ENCODE data around the gene NINL.
A peak's percentile ranks its signal among the peaks of the same experiment; 100 is the strongest.

Gene NINL

GRCh38 chr20:25584905-25585704 lies at the start of gene NINL:
NINL (minus strand) TSS chr20:25585531; CDS start chr20:25526587, 58,944 bp downstream.
- TF ChIP-seq MAX (IDR thresholded peaks at IDR 0.05), result peak; percentile 52
- 0 out of 2 replicates have a peak, but pooled peaks have one; percentile 14 for TF ChIP-seq TCF12 (IDR thresholded peaks at IDR 0.05; ENCODE audit: low read depth)
- peak; percentile 37; the same call in 1 of the 2 replicates for TF ChIP-seq TAF1 (IDR thresholded peaks at IDR 0.05; ENCODE audit: low read depth)
- TF ChIP-seq CREB1 (IDR thresholded peaks at IDR 0.05; ENCODE audit: low read depth), result no peak
- TF ChIP-seq EGR1 (IDR thresholded peaks at IDR 0.05), result peak; percentile 67
- no peak for TF ChIP-seq CEBPB (IDR thresholded peaks at IDR 0.05)

GRCh38 chr20:25632940-25633790 lies 47.8 kb upstream of the NINL start:
- TF ChIP-seq YY1 (IDR thresholded peaks at IDR 0.05; ENCODE audit: low read depth) (no peak), ZBTB7A (IDR thresholded peaks at IDR 0.05; ENCODE audit: low read depth) (no peak), CEBPB (IDR thresholded peaks at IDR 0.05) (no peak), EGR1 (IDR thresholded peaks at IDR 0.05) (no peak), TCF12 (IDR thresholded peaks at IDR 0.05; ENCODE audit: low read depth) (no peak), EP300 (IDR thresholded peaks at IDR 0.05; ENCODE audit: borderline replicate concordance) (no peak), FOXM1 (IDR thresholded peaks at IDR 0.05; ENCODE audit: borderline replicate concordance, low read depth) (no peak), CREB1 (IDR thresholded peaks at IDR 0.05; ENCODE audit: low read depth) (no peak), TAF1 (IDR thresholded peaks at IDR 0.05; ENCODE audit: low read depth) (no peak), TEAD4 (IDR thresholded peaks at IDR 0.05) (no peak), REST (IDR thresholded peaks at IDR 0.05; ENCODE audit: low read depth) (no peak), MAX (IDR thresholded peaks at IDR 0.05) (no peak), RAD21 (IDR thresholded peaks at IDR 0.05; ENCODE audit: low read depth) (no peak), NFIC (IDR thresholded peaks at IDR 0.05) (no peak)
- TF ChIP-seq, protein P1, sequence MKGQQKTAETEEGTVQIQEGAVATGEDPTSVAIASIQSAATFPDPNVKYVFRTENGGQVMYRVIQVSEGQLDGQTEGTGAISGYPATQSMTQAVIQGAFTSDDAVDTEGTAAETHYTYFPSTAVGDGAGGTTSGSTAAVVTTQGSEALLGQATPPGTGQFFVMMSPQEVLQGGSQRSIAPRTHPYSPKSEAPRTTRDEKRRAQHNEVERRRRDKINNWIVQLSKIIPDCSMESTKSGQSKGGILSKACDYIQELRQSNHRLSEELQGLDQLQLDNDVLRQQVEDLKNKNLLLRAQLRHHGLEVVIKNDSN (IDR thresholded peaks at IDR 0.05), result no peak

- TF ChIP-seq EGR1 (IDR thresholded peaks at IDR 0.05) (no peak), NFIC (IDR thresholded peaks at IDR 0.05) (no peak), ZBTB7A (IDR thresholded peaks at IDR 0.05; ENCODE audit: low read depth) (no peak), TEAD4 (IDR thresholded peaks at IDR 0.05) (no peak), FOXM1 (IDR thresholded peaks at IDR 0.05; ENCODE audit: borderline replicate concordance, low read depth) (no peak), CEBPB (IDR thresholded peaks at IDR 0.05) (no peak), EP300 (IDR thresholded peaks at IDR 0.05; ENCODE audit: borderline replicate concordance) (no peak), YY1 (IDR thresholded peaks at IDR 0.05; ENCODE audit: low read depth) (no peak), TCF12 (IDR thresholded peaks at IDR 0.05; ENCODE audit: low read depth) (no peak)
Observed at GRCh38 chr20:25629816-25630499, 44.6 kb upstream of the NINL start.

DNA sequence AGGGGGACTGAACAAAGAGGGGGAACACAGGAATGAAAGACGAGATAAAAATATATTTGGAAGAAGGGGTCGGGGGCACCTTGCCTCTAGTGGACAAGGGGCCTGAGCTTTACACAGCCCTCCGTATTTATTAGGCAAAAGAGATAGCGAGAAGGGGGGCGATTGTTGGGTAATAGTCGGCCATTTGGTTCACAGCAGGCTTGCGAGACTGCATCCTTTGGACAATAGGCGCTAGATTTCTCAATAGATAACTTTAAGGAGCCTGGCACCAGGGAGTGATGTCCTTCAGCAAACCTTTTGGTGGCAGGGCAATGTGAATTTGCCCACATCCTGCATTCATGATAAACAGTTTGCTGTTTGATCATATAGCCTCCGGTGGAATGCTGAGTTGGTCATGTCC lies 41.4 kb upstream of the NINL start:
- TF ChIP-seq, protein P1 (IDR thresholded peaks at IDR 0.05), result no peak
- TF ChIP-seq FOXM1 (IDR thresholded peaks at IDR 0.05; ENCODE audit: borderline replicate concordance, low read depth) (no peak), YY1 (IDR thresholded peaks at IDR 0.05; ENCODE audit: low read depth) (no peak), EP300 (IDR thresholded peaks at IDR 0.05; ENCODE audit: borderline replicate concordance) (no peak), RAD21 (IDR thresholded peaks at IDR 0.05; ENCODE audit: low read depth) (no peak), TCF12 (IDR thresholded peaks at IDR 0.05; ENCODE audit: low read depth) (no peak), MAX (IDR thresholded peaks at IDR 0.05) (no peak), CEBPB (IDR thresholded peaks at IDR 0.05) (no peak), CREB1 (IDR thresholded peaks at IDR 0.05; ENCODE audit: low read depth) (no peak), ZBTB7A (IDR thresholded peaks at IDR 0.05; ENCODE audit: low read depth) (no peak), NFIC (IDR thresholded peaks at IDR 0.05) (no peak)

GRCh38 chr20:25624500-25624939 lies 39.2 kb upstream of the NINL start:
- TF ChIP-seq, protein P1 (IDR thresholded peaks at IDR 0.05), result no peak
- TF ChIP-seq RAD21 (IDR thresholded peaks at IDR 0.05; ENCODE audit: low read depth) (no peak), CREB1 (IDR thresholded peaks at IDR 0.05; ENCODE audit: low read depth) (no peak), ZBTB7A (IDR thresholded peaks at IDR 0.05; ENCODE audit: low read depth) (no peak), REST (IDR thresholded peaks at IDR 0.05; ENCODE audit: low read depth) (no peak), EP300 (IDR thresholded peaks at IDR 0.05; ENCODE audit: borderline replicate concordance) (no peak)

Data from Ishikawa (cell line).